CMK (cell line): ENCODE data around the gene CES5A.
"Not testable (repeated sequence)": the region's sequence is repeated elsewhere in the genome, so short reads cannot be mapped to it uniquely, and the experiment has no call there.

Source experiments
- DNase-seq: peaks from one replicate; pipeline ENCODE4 v3.0.0-alpha.2; 2010; ENCODE audit warnings: low read depth

Gene CES5A

DNA sequence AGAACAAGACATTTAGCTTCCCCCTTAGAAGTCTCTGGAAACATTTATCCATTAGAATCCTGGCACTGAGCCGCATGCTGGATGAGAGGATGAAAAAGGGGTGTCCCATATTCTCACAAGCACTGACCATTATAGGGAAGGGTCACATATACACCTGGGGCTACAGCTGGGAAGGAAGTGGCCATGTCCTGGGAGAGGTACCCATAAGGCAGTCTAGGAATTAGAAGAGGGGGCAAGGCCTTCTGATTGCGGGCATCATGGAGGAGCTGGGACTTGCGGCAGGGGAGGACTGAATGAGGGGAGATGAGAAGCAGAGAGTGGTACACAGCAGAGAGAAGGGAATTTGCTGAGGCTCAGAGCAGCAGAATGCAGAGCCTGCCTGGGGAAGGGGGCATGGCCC is 45.9 kb downstream of the CES5A start:
- DNase-seq: not testable (repeated sequence)

DNA sequence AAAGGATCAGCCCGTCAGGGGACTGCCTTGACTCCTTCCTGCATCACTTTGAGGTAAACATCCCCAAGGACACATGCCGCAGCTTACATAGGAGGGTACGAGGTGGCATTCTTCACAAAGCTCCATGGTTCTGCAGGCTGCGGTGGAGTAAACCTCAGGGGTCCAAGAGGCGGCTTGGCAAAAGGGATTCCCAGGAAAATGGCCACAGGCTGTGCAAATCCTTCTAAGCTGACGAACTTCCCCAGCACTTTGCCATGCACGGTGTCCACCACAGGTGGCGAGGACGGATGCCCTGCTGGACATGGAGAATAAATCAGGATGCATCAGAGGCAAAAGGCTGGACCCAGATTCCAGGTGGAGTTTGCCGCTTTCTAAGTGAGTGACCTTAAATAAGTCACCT is 46.5 kb downstream of the CES5A start:
- DNase-seq: no peak

- no peak for DNase-seq
Measured at GRCh38 chr16:55825115-55825728, 50.0 kb downstream of the CES5A start.

- DNase-seq: no peak
Measured at GRCh38 chr16:55824473-55825000, 50.6 kb downstream of the CES5A start.

GRCh38 chr16:55822280-55822810 is 52.8 kb downstream of the CES5A start:
- DNase-seq: no peak

GRCh38 chr16:55821210-55821609 is 54.0 kb downstream of the CES5A start:
- DNase-seq: no peak

DNA sequence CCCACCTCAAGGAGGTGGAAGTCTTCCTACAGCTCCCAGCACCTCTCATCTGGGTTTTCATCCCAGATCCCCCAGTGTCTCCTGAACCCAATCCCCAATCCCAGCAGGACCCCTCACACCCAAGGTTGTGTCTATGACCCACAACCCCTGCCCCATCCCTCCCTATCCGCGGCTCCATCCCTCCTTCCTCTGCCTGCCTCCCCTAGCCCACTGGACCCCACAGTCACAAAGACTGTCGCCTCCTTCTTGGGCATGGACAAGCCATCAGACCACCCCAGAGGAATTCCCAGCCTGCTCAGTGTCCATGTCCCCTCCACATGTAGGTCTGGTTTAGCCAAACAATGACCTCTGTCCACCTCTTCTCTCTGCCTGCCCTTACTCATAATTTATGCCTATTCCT is 54.6 kb downstream of the CES5A start:
- DNase-seq: no peak

DNA sequence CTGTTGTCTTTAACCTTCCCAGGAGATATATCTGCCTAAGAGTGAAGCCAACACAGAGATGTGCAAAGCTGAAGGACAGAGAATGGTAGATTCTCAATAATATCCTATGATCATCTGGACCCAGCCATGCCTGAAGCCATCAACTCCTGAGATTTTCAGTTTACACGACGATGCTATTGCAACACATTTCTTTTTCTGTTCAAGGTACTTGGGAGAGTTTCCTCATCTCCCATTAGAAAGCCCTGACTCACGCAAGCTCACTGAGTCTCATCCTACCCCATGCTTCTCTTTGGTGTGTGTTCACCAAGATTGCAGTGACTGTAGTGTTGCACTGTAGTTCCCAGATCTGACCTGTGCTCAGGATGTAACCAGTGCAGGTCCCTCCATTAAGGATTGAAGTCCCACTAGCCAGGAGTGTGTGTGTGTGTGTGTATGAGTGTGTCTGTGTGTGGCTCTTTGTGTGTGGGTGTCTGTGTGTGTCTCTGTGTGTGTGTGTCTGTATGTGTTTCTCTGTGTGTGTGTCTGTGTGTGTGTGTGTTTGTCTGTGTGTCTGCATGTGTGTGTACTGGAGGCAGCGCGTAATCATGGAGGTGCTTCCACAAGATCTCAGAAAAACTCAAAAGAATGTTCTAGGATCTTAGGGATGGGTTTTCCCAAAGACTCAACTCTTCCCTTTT is 57.8 kb downstream of the CES5A start:
- DNase-seq: no peak

GRCh38 chr16:55816222-55816621 is 59.0 kb downstream of the CES5A start:
- DNase-seq: not testable (repeated sequence)

- DNase-seq: no peak
Measured at GRCh38 chr16:55815320-55815719, 59.9 kb downstream of the CES5A start.

DNA sequence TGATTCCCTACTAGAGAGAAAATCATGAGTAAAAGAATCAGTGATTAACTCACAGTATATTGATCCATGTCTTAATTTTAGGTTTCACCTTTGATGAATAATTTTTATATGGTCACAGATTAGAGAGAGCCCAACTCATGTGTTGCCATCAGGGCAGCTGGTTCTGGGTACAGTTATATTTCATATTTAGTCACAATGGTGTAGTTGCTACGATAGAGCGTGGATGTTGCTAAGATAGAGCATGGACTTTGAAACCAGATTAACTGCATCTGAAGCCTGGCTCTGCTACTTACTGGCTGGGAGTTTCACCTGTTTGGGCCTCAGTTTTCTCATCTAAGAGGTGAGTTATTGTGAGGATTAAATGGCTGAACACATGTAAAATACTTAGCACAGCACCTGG is 61.0 kb downstream of the CES5A start:
- not testable (repeated sequence) for DNase-seq

- not testable (repeated sequence) for DNase-seq
Measured at GRCh38 chr16:55813730-55814129, 61.4 kb downstream of the CES5A start.

GRCh38 chr16:55812951-55813350 is 62.2 kb downstream of the CES5A start:
- DNase-seq: no peak

GRCh38 chr16:55811811-55812210 is 63.4 kb downstream of the CES5A start:
- DNase-seq: no peak

GRCh38 chr16:55810451-55810961 is 64.7 kb downstream of the CES5A start:
- DNase-seq: no peak

- DNase-seq: no peak
Measured at GRCh38 chr16:55809851-55810250, 65.3 kb downstream of the CES5A start.

- DNase-seq: no peak
Measured at GRCh38 chr16:55809386-55809785, 65.8 kb downstream of the CES5A start.

DNA sequence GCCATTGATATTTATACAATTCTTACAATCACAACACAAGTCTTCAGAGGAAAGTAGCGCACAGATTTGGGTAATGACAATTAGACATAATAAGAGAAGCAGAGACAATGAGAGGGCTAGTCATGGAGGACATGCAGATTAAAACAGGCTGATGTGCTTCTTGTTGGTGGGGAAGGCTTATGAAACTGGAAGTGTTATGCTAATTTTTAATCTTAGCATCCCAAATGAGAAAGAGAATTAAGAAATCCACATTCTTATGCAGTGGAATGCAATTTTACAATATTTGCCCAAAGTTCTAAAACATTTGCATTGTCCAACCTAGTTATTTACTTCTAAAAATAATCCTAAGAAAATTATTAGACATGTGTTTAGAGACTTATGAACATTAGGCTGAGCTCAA is 66.9 kb downstream of the CES5A start:
- DNase-seq: not testable (repeated sequence)

- DNase-seq: not testable (repeated sequence)
Measured at GRCh38 chr16:55805104-55805503, 70.1 kb downstream of the CES5A start.

DNA sequence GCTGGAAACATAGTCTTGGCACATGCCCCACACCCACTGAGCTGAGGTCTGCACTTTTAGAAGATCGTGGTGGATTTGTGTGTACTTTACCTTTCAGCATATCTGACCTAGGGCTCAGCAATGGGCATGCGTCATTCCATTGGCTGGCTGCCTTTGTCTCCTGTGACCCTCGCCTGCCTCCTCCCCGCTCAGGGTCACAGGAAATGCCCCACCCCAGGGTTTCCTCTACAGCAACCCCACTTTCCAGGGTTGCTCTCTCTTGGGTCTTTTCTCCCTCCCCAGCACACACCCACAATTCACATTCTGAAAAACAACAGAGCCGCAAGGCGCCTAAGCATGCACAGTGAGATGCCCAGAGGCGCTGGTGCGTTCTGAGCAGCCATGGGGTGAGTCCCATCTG is 71.5 kb downstream of the CES5A start:
- not testable (repeated sequence) for DNase-seq
